ENCODE results near the gene RBM26. TPM values are rescaled to one million over a fixed set of nuclear protein-coding genes. Genes with fewer than 3 reads are reported as not detected.

Gene RBM26
- total RNA-seq, 1 donor from 2014 or later: 24.0 TPM

GRCh38 chr13:79311386-79311785 lies 94.7 kb downstream of the RBM26 start:
- no peak for TF ChIP-seq CTCF (conservative IDR thresholded peaks at IDR 0.05; ENCODE audit: low read depth, low read length)
- H3K4me3 ChIP-seq (ENCODE audit: low read depth, low read length): no peak overlapping the region
- no peak for DNase-seq (ENCODE audit: low read depth)

- H3K4me3 ChIP-seq (ENCODE audit: low read depth, low read length): no peak overlapping the region
- no peak for TF ChIP-seq CTCF (conservative IDR thresholded peaks at IDR 0.05; ENCODE audit: low read depth, low read length)
- no peak for DNase-seq (ENCODE audit: low read depth)
These were observed 96.4 kb downstream of the RBM26 start for GRCh38 chr13:79309690-79310089.

- DNase-seq (ENCODE audit: low read depth): no peak
- TF ChIP-seq CTCF (conservative IDR thresholded peaks at IDR 0.05; ENCODE audit: low read depth, low read length): no peak
- no peak overlapping the region for H3K4me3 ChIP-seq (ENCODE audit: low read depth, low read length)
These were observed 98.2 kb downstream of the RBM26 start for GRCh38 chr13:79307866-79308298.

- DNase-seq (ENCODE audit: low read depth): no peak
These were observed 98.6 kb downstream of the RBM26 start for GRCh38 chr13:79307433-79307861.

GRCh38 chr13:79306650-79307049 lies 99.4 kb downstream of the RBM26 start:
- no peak overlapping the region for H3K4me3 ChIP-seq (ENCODE audit: low read depth, low read length)
- no peak for DNase-seq (ENCODE audit: low read depth)

More at GRCh38 chr13:79307433-79307861, 98.6 kb downstream of the RBM26 start:
- no peak for TF ChIP-seq CTCF (conservative IDR thresholded peaks at IDR 0.05; ENCODE audit: low read depth, low read length)
- no peak overlapping the region for H3K4me3 ChIP-seq (ENCODE audit: low read depth, low read length)

GRCh38 chr13:79297128-79297527 lies 108.9 kb downstream of the RBM26 start:
- DNase-seq (ENCODE audit: low read depth): no peak
- TF ChIP-seq CTCF (conservative IDR thresholded peaks at IDR 0.05; ENCODE audit: low read depth, low read length): no peak
- H3K4me3 ChIP-seq (ENCODE audit: low read depth, low read length): no peak overlapping the region

More at GRCh38 chr13:79306650-79307049, 99.4 kb downstream of the RBM26 start:
- TF ChIP-seq CTCF (conservative IDR thresholded peaks at IDR 0.05; ENCODE audit: low read depth, low read length): no peak

- H3K4me3 ChIP-seq (ENCODE audit: low read depth, low read length): no peak overlapping the region
- no peak for DNase-seq (ENCODE audit: low read depth)
- no peak for TF ChIP-seq CTCF (conservative IDR thresholded peaks at IDR 0.05; ENCODE audit: low read depth, low read length)
These were observed 109.9 kb downstream of the RBM26 start for GRCh38 chr13:79295906-79296706.
